Stimulated activated CD4-positive, alpha-beta T cell treated with anti-CD3 and anti-CD28 coated beads, Interleukin-15, amount 100 ng/mL, for 24 hours (primary cell): ENCODE measurements around the gene UBE2Q2.
"Not testable (repeated sequence)": the region's sequence is repeated elsewhere in the genome, so short reads cannot be mapped to it uniquely, and the experiment has no call there.

Experiments
- DNase-seq: peaks from one replicate; pipeline ENCODE4 v3.0.0-alpha.2; 2020

Gene UBE2Q2

GRCh38 chr15:75867449-75867848 is 24.2 kb downstream of the UBE2Q2 start:
- DNase-seq, result no peak

GRCh38 chr15:75868019-75868418 is 24.8 kb downstream of the UBE2Q2 start:
- DNase-seq, result no peak

- DNase-seq, result no peak
Measured at GRCh38 chr15:75869446-75869845, 26.2 kb downstream of the UBE2Q2 start.

- not testable (repeated sequence) for DNase-seq
Measured at GRCh38 chr15:75871589-75871988, 28.3 kb downstream of the UBE2Q2 start.

GRCh38 chr15:75872403-75872990 is 29.2 kb downstream of the UBE2Q2 start:
- no peak for DNase-seq

GRCh38 chr15:75884041-75884440 is 40.8 kb downstream of the UBE2Q2 start:
- no peak for DNase-seq

- no peak for DNase-seq
Measured at GRCh38 chr15:75887178-75887577, 43.9 kb downstream of the UBE2Q2 start.

- DNase-seq, result no peak
Measured at GRCh38 chr15:75891895-75892294, 48.6 kb downstream of the UBE2Q2 start.

- no peak for DNase-seq
Measured at GRCh38 chr15:75895731-75896130, 52.5 kb downstream of the UBE2Q2 start.

- no peak for DNase-seq
Measured at GRCh38 chr15:75900577-75900976, 57.3 kb downstream of the UBE2Q2 start.

- DNase-seq, result no peak
Measured at GRCh38 chr15:75902129-75902557, 58.9 kb downstream of the UBE2Q2 start.

- peak; percentile 95 for DNase-seq
Measured at GRCh38 chr15:75903331-75904239, 60.3 kb downstream of the UBE2Q2 start, which contains the start of gene FBXO22. FBXO22 (plus strand) TSS chr15:75903878; CDS start chr15:75903964, 86 bp downstream.

GRCh38 chr15:75905231-75905630 is 62.0 kb downstream of the UBE2Q2 start:
- no peak for DNase-seq

GRCh38 chr15:75910355-75910754 is 67.1 kb downstream of the UBE2Q2 start:
- not testable (repeated sequence) for DNase-seq

- no peak for DNase-seq
Measured at GRCh38 chr15:75916978-75917377, 73.7 kb downstream of the UBE2Q2 start.

GRCh38 chr15:75918135-75918534 is 74.9 kb downstream of the UBE2Q2 start:
- no peak for DNase-seq

- no peak for DNase-seq
Measured at GRCh38 chr15:75920079-75920478, 76.8 kb downstream of the UBE2Q2 start.

- DNase-seq, result peak; percentile 10
Measured at GRCh38 chr15:75921732-75922703, 78.8 kb downstream of the UBE2Q2 start.

- DNase-seq, result no peak
Measured at GRCh38 chr15:75923756-75924155, 80.5 kb downstream of the UBE2Q2 start.

- no peak for DNase-seq
Measured at GRCh38 chr15:75924576-75924975, 81.3 kb downstream of the UBE2Q2 start.

- DNase-seq, result no peak
Measured at GRCh38 chr15:75925440-75925839, 82.2 kb downstream of the UBE2Q2 start.

GRCh38 chr15:75926931-75927330 is 83.7 kb downstream of the UBE2Q2 start:
- no peak for DNase-seq

- DNase-seq, result no peak
Measured at GRCh38 chr15:75927601-75928000, 84.4 kb downstream of the UBE2Q2 start.
